ENCODE results near the gene AGAP1.
"Not testable (repeated sequence)": the region's sequence is repeated elsewhere in the genome, so short reads cannot be mapped to it uniquely, and the experiment has no call there.

AGAP1 gene

GRCh38 chr2:236119003-236119402 lies 625.2 kb downstream of the AGAP1 start:
- no peak for DNase-seq

- no peak for DNase-seq
Measured at GRCh38 chr2:236119476-236119875, 625.6 kb downstream of the AGAP1 start.

GRCh38 chr2:236120141-236120601 lies 626.3 kb downstream of the AGAP1 start:
- DNase-seq, result no peak

GRCh38 chr2:236120829-236121228 lies 627.0 kb downstream of the AGAP1 start:
- DNase-seq, result no peak

- DNase-seq, result no peak
Measured at GRCh38 chr2:236121546-236121945, 627.7 kb downstream of the AGAP1 start.

- DNase-seq, result no peak
Measured at GRCh38 chr2:236122236-236122635, 628.4 kb downstream of the AGAP1 start.

GRCh38 chr2:236123716-236124115 lies 629.9 kb downstream of the AGAP1 start:
- no peak for DNase-seq

- DNase-seq, result no peak
Measured at GRCh38 chr2:236124182-236124893, 630.5 kb downstream of the AGAP1 start.

GRCh38 chr2:236125541-236125940 lies 631.7 kb downstream of the AGAP1 start:
- no peak for DNase-seq

- DNase-seq, result no peak
Measured at GRCh38 chr2:236127010-236127409, 633.2 kb downstream of the AGAP1 start.

- DNase-seq, result no peak
Measured at GRCh38 chr2:236128321-236128720, 634.5 kb downstream of the AGAP1 start.

GRCh38 chr2:236129935-236130334 lies 636.1 kb downstream of the AGAP1 start:
- no peak for DNase-seq

GRCh38 chr2:236130349-236130998 lies 636.6 kb downstream of the AGAP1 start:
- no peak for DNase-seq

- DNase-seq, result no peak
Measured at GRCh38 chr2:236131073-236131692, 637.3 kb downstream of the AGAP1 start.

- DNase-seq, result no peak
Measured at GRCh38 chr2:236133410-236134012, 639.7 kb downstream of the AGAP1 start.

- DNase-seq, result no peak
Measured at GRCh38 chr2:236136538-236136937, 642.7 kb downstream of the AGAP1 start.

GRCh38 chr2:236137066-236137465 lies 643.2 kb downstream of the AGAP1 start:
- no peak for DNase-seq

GRCh38 chr2:236141616-236142015 lies 647.8 kb downstream of the AGAP1 start:
- DNase-seq, result not testable (repeated sequence)

- no peak for DNase-seq
Measured at GRCh38 chr2:236143811-236144210, 650.0 kb downstream of the AGAP1 start.

GRCh38 chr2:236146436-236146835 lies 652.6 kb downstream of the AGAP1 start:
- DNase-seq, result no peak

- DNase-seq, result no peak
Measured at GRCh38 chr2:236155406-236155805, 661.6 kb downstream of the AGAP1 start.

GRCh38 chr2:236156095-236156859 lies 662.4 kb downstream of the AGAP1 start:
- no peak for DNase-seq

- DNase-seq, result no peak
Measured at GRCh38 chr2:236156860-236157194, 663.0 kb downstream of the AGAP1 start.

All from T-helper 2 cell (primary cell).